Epithelial cell of proximal tubule (primary cell): Measurements from ENCODE around the gene MYCBPAP. TPM values are rescaled to one million over a fixed set of nuclear protein-coding genes. Genes with fewer than 3 reads are reported as not detected.

Source experiments
- DNase-seq: peaks from one replicate; pipeline ENCODE4 v3.0.0-alpha.2; 2011; ENCODE audit warnings: low read depth
- H3K4me3 ChIP-seq: 2 replicates; pipeline ENCODE4 v1.5.1; 2011; ENCODE audit warnings: low read depth, mild to moderate bottlenecking, low read length
- CTCF ChIP-seq: conservative IDR thresholded peaks from 2 replicates; pipeline ENCODE4 v1.5.1; 2012; ENCODE audit warnings: low read depth, mild to moderate bottlenecking, low read length
- total RNA-seq: library from RNA; depleted of rRNA; stranded (reverse); fragments of >200 nt; gene quantifications from 2 replicates; pipeline ENCODE4 v1.2.3, GENCODE V29; 2015

MYCBPAP gene
- total RNA-seq, 1 donor from 2014 or later, result 0.58 TPM

- H3K4me3 ChIP-seq, result no peak overlapping the region
- DNase-seq, result no peak
- TF ChIP-seq CTCF, result no peak
Observed at GRCh38 chr17:50565402-50566350, 57.4 kb downstream of the MYCBPAP start.

DNA sequence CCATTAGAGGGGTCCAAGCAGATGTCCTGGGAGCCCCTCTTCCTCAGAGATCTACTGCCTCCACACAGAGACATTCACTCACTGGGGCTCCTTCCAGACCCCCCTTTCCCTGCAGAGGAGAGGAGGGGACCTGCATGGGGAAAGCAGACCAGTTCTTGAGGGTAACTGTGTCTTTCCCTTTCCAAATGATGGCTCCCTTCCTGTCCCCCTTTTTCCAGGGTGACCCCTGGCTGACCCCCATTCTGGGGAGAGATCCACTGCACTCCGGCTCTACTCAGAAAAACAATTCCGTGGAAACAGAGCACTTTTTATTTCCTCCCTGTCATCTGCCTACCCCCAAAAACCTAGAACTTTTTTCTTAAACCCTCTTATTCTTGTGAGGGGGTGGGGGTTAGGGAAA is 58.6 kb downstream of the MYCBPAP start:
- TF ChIP-seq CTCF, result no peak
- no peak for DNase-seq
- no peak overlapping the region for H3K4me3 ChIP-seq

DNA sequence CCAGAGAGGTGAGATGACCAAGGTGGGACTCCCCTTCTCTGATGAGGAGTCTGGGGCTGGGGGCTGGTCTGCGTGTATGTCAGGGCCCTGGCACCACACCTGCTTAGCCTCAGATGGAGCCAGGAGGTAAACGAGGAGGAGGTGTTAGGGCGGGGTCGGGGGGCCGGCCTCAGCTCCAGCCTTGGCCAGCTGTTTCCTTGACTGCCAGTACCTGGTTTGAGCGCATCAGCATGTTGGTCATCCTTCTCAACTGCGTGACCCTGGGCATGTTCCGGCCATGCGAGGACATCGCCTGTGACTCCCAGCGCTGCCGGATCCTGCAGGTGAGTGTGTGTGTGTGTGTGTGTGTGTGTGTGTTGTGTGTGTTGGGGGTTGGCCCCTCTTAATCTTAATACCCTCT is 60.4 kb downstream of the MYCBPAP start:
- H3K4me3 ChIP-seq, result no peak overlapping the region
- TF ChIP-seq CTCF, result no peak
- no peak for DNase-seq

DNA sequence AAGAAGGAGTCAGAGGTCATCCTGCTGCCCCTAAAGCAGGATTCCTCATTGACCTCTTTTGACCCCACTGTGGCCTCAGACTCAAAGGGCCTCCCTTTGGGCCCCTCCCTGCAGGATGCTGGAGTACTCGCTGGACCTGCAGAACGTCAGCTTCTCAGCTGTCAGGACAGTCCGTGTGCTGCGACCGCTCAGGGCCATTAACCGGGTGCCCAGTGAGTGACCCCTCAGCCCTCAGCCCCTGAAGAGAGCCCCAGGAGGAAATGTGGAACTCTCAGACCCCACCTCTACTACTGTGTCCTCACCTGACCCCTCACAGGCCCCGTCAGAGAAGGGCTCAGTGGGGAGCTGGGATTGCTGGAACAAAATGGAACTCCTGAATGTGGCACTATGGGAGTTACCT is 61.4 kb downstream of the MYCBPAP start:
- DNase-seq, result no peak
- H3K4me3 ChIP-seq, result no peak overlapping the region
- no peak for TF ChIP-seq CTCF

- TF ChIP-seq CTCF, result no peak
Observed at GRCh38 chr17:50570032-50570431, 61.8 kb downstream of the MYCBPAP start.

DNA sequence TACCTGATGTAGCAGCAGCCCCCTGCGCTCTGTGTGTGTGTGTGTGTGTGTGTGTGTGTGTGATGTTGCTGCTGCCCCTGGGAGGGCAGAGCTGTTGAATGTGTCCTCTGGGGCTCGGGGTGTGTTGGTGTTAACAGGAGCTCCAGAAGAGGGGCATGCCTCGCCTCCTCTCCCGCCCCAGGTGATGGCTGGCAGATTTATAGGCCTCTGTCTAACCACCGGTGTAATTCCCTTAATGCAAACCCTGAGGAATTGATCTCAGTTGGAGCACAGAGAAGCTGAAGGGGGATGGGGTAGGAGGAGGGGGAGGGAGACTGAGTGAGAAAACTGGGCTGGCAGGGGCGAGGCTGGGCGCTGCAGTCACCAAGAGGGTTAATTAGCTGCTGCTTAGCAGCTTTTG is 62.3 kb downstream of the MYCBPAP start:
- no peak for DNase-seq
- H3K4me3 ChIP-seq, result no peak overlapping the region
- TF ChIP-seq CTCF, result no peak

More at GRCh38 chr17:50570032-50570431, 61.8 kb downstream of the MYCBPAP start:
- H3K4me3 ChIP-seq, result no peak overlapping the region
- DNase-seq, result no peak

GRCh38 chr17:50571681-50572080 is 63.4 kb downstream of the MYCBPAP start:
- no peak for DNase-seq
- no peak overlapping the region for H3K4me3 ChIP-seq
- no peak for TF ChIP-seq CTCF
